ENCODE measurements around the gene RHOJ. TPM values are rescaled to one million over a fixed set of nuclear protein-coding genes. Genes with fewer than 3 reads are reported as not detected.

RHOJ gene
- total and polyA plus RNA-seq, 2 experiments from 2014 or later, result 2.1 to 3.2 TPM

- Histone ChIP-seq H3K36me3 (replicated peaks; ENCODE audit: insufficient read depth, low read depth) (no peaks in the 10 kb centered on the region), H3K4me1 (ENCODE audit: insufficient read depth) (no peaks in the 10 kb centered on the region), H3K9me3 (ENCODE audit: low read depth) (no peaks in the 10 kb centered on the region), H3K4me2 (no peak overlapping the region), H3K4me3 (no peak overlapping the region), H3K79me2 (no peaks in the 10 kb centered on the region), H3K27me3 (no peaks in the 10 kb centered on the region), H3K27ac (no peak overlapping the region), H2AFZ (no peak overlapping the region), H3K9me2 (replicated peaks; ENCODE audit: insufficient read depth) (no peaks in the 10 kb centered on the region), H4K20me1 (ENCODE audit: insufficient read depth, poor library complexity, severe bottlenecking) (no peaks in the 10 kb centered on the region)
- TF ChIP-seq, protein P1, sequence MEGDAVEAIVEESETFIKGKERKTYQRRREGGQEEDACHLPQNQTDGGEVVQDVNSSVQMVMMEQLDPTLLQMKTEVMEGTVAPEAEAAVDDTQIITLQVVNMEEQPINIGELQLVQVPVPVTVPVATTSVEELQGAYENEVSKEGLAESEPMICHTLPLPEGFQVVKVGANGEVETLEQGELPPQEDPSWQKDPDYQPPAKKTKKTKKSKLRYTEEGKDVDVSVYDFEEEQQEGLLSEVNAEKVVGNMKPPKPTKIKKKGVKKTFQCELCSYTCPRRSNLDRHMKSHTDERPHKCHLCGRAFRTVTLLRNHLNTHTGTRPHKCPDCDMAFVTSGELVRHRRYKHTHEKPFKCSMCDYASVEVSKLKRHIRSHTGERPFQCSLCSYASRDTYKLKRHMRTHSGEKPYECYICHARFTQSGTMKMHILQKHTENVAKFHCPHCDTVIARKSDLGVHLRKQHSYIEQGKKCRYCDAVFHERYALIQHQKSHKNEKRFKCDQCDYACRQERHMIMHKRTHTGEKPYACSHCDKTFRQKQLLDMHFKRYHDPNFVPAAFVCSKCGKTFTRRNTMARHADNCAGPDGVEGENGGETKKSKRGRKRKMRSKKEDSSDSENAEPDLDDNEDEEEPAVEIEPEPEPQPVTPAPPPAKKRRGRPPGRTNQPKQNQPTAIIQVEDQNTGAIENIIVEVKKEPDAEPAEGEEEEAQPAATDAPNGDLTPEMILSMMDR (IDR thresholded peaks at IDR 0.05; ENCODE audit: poor library complexity), result no peak
- TF ChIP-seq EZH2phosphoT487 (IDR thresholded peaks at IDR 0.05; ENCODE audit: low read depth, severe bottlenecking, unreplicated experiment) (no peak), EZH2 (IDR thresholded peaks at IDR 0.05; ENCODE audit: borderline replicate concordance) (no peak)
- DNase-seq (ENCODE audit: low spot score), result no peak
- WGBS (ENCODE audit: low lambda C conversion rate, missing lambda C conversion rate), result 94% methylated on average over 2 of the region's 2 CpGs
Measured at GRCh38 chr14:63240221-63240620, 36.0 kb downstream of the RHOJ start.

DNA sequence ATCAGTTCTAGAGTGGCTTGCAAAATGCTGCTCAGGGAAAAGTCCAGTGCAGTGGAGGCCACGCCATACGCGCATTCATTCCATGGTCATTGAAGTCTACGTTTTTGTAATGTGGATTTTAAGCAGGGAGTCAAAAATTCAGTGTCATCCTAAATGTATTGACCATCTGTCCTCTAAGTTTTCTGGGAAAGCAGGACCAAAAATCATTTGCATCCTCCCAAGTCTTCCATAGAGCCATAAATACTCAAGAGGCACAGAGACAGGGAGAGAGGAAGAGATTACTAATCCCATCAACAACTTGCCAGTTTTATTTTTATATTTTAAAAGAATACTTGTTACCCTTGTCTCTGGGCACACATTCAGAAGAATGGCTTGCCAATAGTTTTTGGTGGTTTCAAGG, 36.9 kb downstream of the RHOJ start:
- no peaks in the 10 kb centered on the region for H3K9me2 ChIP-seq (replicated peaks; ENCODE audit: insufficient read depth)
- H3K79me2 ChIP-seq, result no peaks in the 10 kb centered on the region
- no peaks in the 10 kb centered on the region for H3K36me3 ChIP-seq (replicated peaks; ENCODE audit: insufficient read depth, low read depth)
- 92% methylated on average over 4 of the region's 4 CpGs for WGBS (ENCODE audit: low lambda C conversion rate, missing lambda C conversion rate)
- no peaks in the 10 kb centered on the region for H3K9me3 ChIP-seq (ENCODE audit: low read depth)
- H2AFZ ChIP-seq, result no peak overlapping the region
- H3K4me1 ChIP-seq (ENCODE audit: insufficient read depth), result no peaks in the 10 kb centered on the region
- no peak overlapping the region for H3K27ac ChIP-seq
- no peaks in the 10 kb centered on the region for H3K27me3 ChIP-seq
- H3K4me2 ChIP-seq, result no peak overlapping the region
- no peak for TF ChIP-seq EZH2phosphoT487 (IDR thresholded peaks at IDR 0.05; ENCODE audit: low read depth, severe bottlenecking, unreplicated experiment)
- TF ChIP-seq, protein P1 (IDR thresholded peaks at IDR 0.05; ENCODE audit: poor library complexity), result no peak
- TF ChIP-seq EZH2 (IDR thresholded peaks at IDR 0.05; ENCODE audit: borderline replicate concordance), result no peak
- DNase-seq (ENCODE audit: low spot score), result no peak
- no peak overlapping the region for H3K4me3 ChIP-seq
- no peaks in the 10 kb centered on the region for H4K20me1 ChIP-seq (ENCODE audit: insufficient read depth, poor library complexity, severe bottlenecking)

DNA sequence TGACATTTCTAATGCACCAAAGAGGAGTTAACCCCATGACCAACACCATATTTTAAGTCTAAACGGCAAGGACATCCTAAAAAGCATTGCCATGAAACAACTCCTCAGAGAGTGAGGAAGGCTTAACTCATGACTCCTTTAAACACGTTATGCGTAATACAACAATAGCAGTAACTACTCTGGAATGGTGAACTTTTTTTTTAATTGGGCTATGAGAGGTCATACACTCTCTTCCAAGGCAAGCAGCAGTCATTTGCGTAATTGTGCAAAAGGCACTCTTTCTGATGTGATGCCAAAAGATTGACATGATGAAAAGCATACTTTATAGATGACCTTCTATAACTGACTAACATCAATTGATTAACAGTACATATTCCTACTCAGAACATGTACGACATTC, 39.4 kb downstream of the RHOJ start:
- Histone ChIP-seq H3K27ac (no peak overlapping the region), H3K4me1 (ENCODE audit: insufficient read depth) (no peaks in the 10 kb centered on the region), H3K9me3 (ENCODE audit: low read depth) (no peaks in the 10 kb centered on the region), H3K4me3 (no peak overlapping the region), H4K20me1 (ENCODE audit: insufficient read depth, poor library complexity, severe bottlenecking) (no peaks in the 10 kb centered on the region), H3K4me2 (no peak overlapping the region), H3K27me3 (no peaks in the 10 kb centered on the region), H3K36me3 (replicated peaks; ENCODE audit: insufficient read depth, low read depth) (no peaks in the 10 kb centered on the region), H2AFZ (no peak overlapping the region), H3K9me2 (replicated peaks; ENCODE audit: insufficient read depth) (no peaks in the 10 kb centered on the region), H3K79me2 (no peaks in the 10 kb centered on the region)
- 81% methylated on average over 5 of the region's 5 CpGs for WGBS (ENCODE audit: low lambda C conversion rate, missing lambda C conversion rate)
- DNase-seq (ENCODE audit: low spot score), result no peak
- TF ChIP-seq EZH2 (IDR thresholded peaks at IDR 0.05; ENCODE audit: borderline replicate concordance) (no peak), EZH2phosphoT487 (IDR thresholded peaks at IDR 0.05; ENCODE audit: low read depth, severe bottlenecking, unreplicated experiment) (no peak)
- TF ChIP-seq, protein P1 (IDR thresholded peaks at IDR 0.05; ENCODE audit: poor library complexity), result no peak

- Histone ChIP-seq H3K4me2 (no peak overlapping the region), H3K9me3 (ENCODE audit: low read depth) (no peaks in the 10 kb centered on the region), H3K27ac (no peak overlapping the region), H3K27me3 (no peaks in the 10 kb centered on the region), H3K9me2 (replicated peaks; ENCODE audit: insufficient read depth) (no peaks in the 10 kb centered on the region), H3K36me3 (replicated peaks; ENCODE audit: insufficient read depth, low read depth) (no peaks in the 10 kb centered on the region), H3K4me1 (ENCODE audit: insufficient read depth) (no peaks in the 10 kb centered on the region), H2AFZ (no peak overlapping the region), H3K4me3 (no peak overlapping the region), H3K79me2 (no peaks in the 10 kb centered on the region), H4K20me1 (ENCODE audit: insufficient read depth, poor library complexity, severe bottlenecking) (no peaks in the 10 kb centered on the region)
- peak; percentile 40 for DNase-seq (ENCODE audit: low spot score)
- WGBS (ENCODE audit: low lambda C conversion rate, missing lambda C conversion rate), result 42% methylated on average over 1 of the region's 1 CpG
- TF ChIP-seq EZH2 (IDR thresholded peaks at IDR 0.05; ENCODE audit: borderline replicate concordance) (no peak), EZH2phosphoT487 (IDR thresholded peaks at IDR 0.05; ENCODE audit: low read depth, severe bottlenecking, unreplicated experiment) (no peak)
- TF ChIP-seq, protein P1 (IDR thresholded peaks at IDR 0.05; ENCODE audit: poor library complexity), result no peak
Measured at GRCh38 chr14:63245893-63246292, 41.6 kb downstream of the RHOJ start.

Data from hepatocyte (in vitro differentiated cells).